HEK293 (cell line): ENCODE data around the gene KCNQ1.

Experiments used
- CTCF ChIA-PET: fragments of 350-600 bp; formaldehyde crosslinking; extraction: SDS; loops from one replicate; lab custom pipeline; 2021; ENCODE audit warnings: antibody characterized with exemption; lab: Yijun Ruan, JAX
- POLR2A ChIA-PET: fragments of 300-600 bp; formaldehyde crosslinking; extraction: SDS; loops from one replicate; lab custom pipeline; 2020; ENCODE audit warnings: antibody characterized with exemption, inconsistent platforms; lab: Yijun Ruan, JAX
- H3K27ac ChIP-seq: fragments of 200-500 bp; sonication (Bioruptor generic); 2 replicates; pipeline ENCODE4 v1.5.1; 2014; ENCODE audit warnings: low read depth, low read length, control low read depth, inconsistent platforms; ENCODE audit errors: extremely low read depth
- H3K36me3 ChIP-seq, 2 experiments: fragments of 200-500 bp in 1 of 2; sonication (Bioruptor generic) in 1 of 2; 1 replicate in 1 of 2; 2 replicates in 1 of 2; pipeline ENCODE4 v1.5.1; 2014 to 2017; ENCODE audit warnings: inconsistent platforms in 2 of 2, low read length in 2 of 2; ENCODE audit not compliant: control insufficient read depth in 2 of 2, insufficient read depth in 1 of 2
- H3K4me1 ChIP-seq: fragments of 200-500 bp; sonication (Bioruptor generic); 2 replicates; pipeline ENCODE4 v1.5.1; 2014; ENCODE audit warnings: mild to moderate bottlenecking, low read length, inconsistent platforms; ENCODE audit not compliant: control insufficient read depth, insufficient read depth
- H3K4me3 ChIP-seq: 2 replicates; pipeline ENCODE4 v1.5.1; 2011; ENCODE audit warnings: low read depth, mild to moderate bottlenecking, control low read depth, low read length, moderate library complexity
- H3K9me3 ChIP-seq: fragments of 200-500 bp; sonication (Bioruptor generic); 2 replicates; pipeline ENCODE4 v1.5.1; 2014; ENCODE audit warnings: low read depth, low read length, inconsistent platforms; ENCODE audit not compliant: control insufficient read depth, insufficient read depth
- PRDM1 ChIP-seq: fragments of 450-650 bp; formaldehyde crosslinking; IDR thresholded peaks from 2 replicates; pipeline ENCODE4; 2016; ENCODE audit warnings: missing biosample characterization, missing genetic modification characterization
- TRIM28 ChIP-seq: IDR thresholded peaks from 2 replicates; pipeline ENCODE4 v1.6.1; 2011; ENCODE audit warnings: low read length, control low read depth, borderline replicate concordance
- ZNF10 ChIP-seq: fragments of 450-650 bp; formaldehyde crosslinking; IDR thresholded peaks from 2 replicates; pipeline ENCODE4 v1.5.1; 2017; ENCODE audit warnings: missing biosample characterization, missing genetic modification characterization
- ZNF239 ChIP-seq: fragments of 450-650 bp; formaldehyde crosslinking; IDR thresholded peaks from 2 replicates; pipeline ENCODE4 v1.5.1; 2016; ENCODE audit warnings: missing biosample characterization, missing genetic modification characterization
- ZNF324 ChIP-seq: fragments of 450-650 bp; formaldehyde crosslinking; IDR thresholded peaks from 2 replicates; pipeline ENCODE4 v1.5.1; 2016; ENCODE audit warnings: missing biosample characterization, missing genetic modification characterization
- ZNF354C ChIP-seq: fragments of 450-650 bp; formaldehyde crosslinking; IDR thresholded peaks from 2 replicates; pipeline ENCODE4 v1.5.1; 2016; ENCODE audit warnings: missing biosample characterization, missing genetic modification characterization, low read depth, borderline replicate concordance
- ZNF473 ChIP-seq: fragments of 450-650 bp; formaldehyde crosslinking; IDR thresholded peaks from 2 replicates; pipeline ENCODE4 v1.5.1; 2017; ENCODE audit warnings: missing biosample characterization, missing genetic modification characterization
- ZNF555 ChIP-seq: fragments of 450-650 bp; formaldehyde crosslinking; conservative IDR thresholded peaks from 2 replicates; pipeline ENCODE4 v1.5.1; 2017; ENCODE audit warnings: missing biosample characterization, mild to moderate bottlenecking, missing genetic modification characterization, inconsistent platforms
- ZNF660 ChIP-seq: fragments of 450-650 bp; IDR thresholded peaks from 2 replicates; pipeline ENCODE4 v1.5.1; 2018; ENCODE audit warnings: missing biosample characterization, mild to moderate bottlenecking, missing genetic modification characterization
- TF ChIP-seq, protein P1 (sequence below): fragments of 450-650 bp; formaldehyde crosslinking; conservative IDR thresholded peaks from 2 replicates; pipeline ENCODE4 v1.5.1; 2016; ENCODE audit warnings: low read depth, missing biosample characterization, missing genetic modification characterization
- TF ChIP-seq, protein P2 (sequence below): fragments of 450-650 bp; formaldehyde crosslinking; IDR thresholded peaks from 2 replicates; pipeline ENCODE4 v1.5.1; 2016; ENCODE audit warnings: missing biosample characterization, missing genetic modification characterization
- TF ChIP-seq, protein P3 (sequence below): fragments of 450-650 bp; formaldehyde crosslinking; IDR thresholded peaks from 2 replicates; pipeline ENCODE4 v1.5.1; 2017; ENCODE audit warnings: missing biosample characterization, missing genetic modification characterization
- TF ChIP-seq, protein P4 (sequence below): fragments of 450-650 bp; formaldehyde crosslinking; IDR thresholded peaks from 2 replicates; pipeline ENCODE4 v1.5.1; 2016; ENCODE audit warnings: missing biosample characterization, missing genetic modification characterization
- TF ChIP-seq, protein P5 (sequence below): fragments of 450-650 bp; formaldehyde crosslinking; IDR thresholded peaks from 2 replicates; pipeline ENCODE4 v1.5.1; 2016; ENCODE audit warnings: missing biosample characterization, missing genetic modification characterization

The KCNQ1 gene

DNA sequence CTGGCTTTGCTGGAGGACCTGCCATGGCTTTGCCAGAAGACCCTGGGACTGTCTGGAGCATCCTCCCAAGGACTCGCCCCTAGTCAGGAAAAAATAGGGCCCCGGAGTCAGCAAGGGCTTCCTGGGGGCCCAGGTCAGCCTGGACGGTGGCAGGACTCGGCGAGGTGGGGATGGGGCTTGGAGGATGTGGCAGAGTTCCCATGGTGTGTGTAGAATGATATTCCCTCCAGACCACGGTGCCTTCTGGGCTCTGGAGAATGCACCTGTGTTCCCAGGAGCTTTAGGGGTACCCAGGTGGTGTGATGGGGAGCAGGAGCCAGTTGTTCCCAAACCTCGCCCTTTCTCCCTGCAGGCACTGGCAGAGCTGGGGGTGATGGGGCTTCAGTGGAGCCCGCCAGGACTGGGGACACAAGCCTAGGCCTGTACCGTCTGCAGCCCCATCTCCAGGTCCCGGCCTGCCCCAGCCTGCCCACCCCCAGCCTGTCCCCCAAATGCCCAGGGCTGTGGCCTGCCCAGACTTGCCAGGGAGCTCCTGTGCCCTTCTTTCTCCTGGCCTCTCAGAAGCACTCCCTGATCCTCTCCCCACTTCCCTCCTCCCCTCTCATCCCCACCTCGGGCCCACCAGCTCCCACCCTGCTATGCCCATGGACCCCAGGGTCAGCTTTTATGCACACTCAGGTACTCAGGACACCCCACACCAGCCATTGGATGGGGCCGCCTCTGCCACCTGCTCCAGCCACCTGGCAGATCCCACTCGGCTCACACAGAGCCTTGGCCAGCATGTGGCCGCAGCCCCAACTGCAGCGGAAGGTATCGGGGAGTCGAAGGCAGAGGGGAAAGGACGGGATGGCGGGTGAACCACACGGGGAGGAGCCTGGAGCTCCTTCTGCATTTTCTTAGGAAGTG is 358.6 kb downstream of the KCNQ1 start:
- no peaks in the 10 kb centered on the region for H3K4me1 ChIP-seq
- CTCF ChIA-PET, result interaction anchor here (1.0 kb wide), 1 partner anchor 270 kb away, joined by 3 read pairs; no protein-coding TSS in a partner anchor
- POLR2A ChIA-PET, result no interaction called here

DNA sequence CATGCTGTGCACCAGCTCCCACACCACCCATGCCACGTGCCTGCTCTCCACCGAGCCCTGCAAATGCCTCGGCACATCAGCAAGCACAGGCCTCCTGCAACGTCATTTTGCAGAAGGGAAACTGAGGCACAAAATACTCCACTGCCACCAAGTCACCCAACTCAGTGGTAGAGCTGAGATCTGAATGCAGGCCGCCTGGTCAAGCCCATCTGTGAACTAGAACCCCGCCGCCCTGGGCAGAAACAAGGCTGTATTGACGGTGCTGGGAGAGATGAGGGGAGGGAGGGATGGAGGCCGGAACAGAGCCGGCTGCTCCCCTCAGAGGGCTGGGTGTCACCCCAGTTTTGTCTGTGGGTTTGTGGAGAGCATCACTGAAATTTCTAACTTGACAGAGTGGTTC is 359.4 kb downstream of the KCNQ1 start:
- TF ChIP-seq ZNF354C (tag by site-specific recombination) (no peak), ZNF473 (tag by site-specific recombination) (no peak)
- TF ChIP-seq, protein P1, sequence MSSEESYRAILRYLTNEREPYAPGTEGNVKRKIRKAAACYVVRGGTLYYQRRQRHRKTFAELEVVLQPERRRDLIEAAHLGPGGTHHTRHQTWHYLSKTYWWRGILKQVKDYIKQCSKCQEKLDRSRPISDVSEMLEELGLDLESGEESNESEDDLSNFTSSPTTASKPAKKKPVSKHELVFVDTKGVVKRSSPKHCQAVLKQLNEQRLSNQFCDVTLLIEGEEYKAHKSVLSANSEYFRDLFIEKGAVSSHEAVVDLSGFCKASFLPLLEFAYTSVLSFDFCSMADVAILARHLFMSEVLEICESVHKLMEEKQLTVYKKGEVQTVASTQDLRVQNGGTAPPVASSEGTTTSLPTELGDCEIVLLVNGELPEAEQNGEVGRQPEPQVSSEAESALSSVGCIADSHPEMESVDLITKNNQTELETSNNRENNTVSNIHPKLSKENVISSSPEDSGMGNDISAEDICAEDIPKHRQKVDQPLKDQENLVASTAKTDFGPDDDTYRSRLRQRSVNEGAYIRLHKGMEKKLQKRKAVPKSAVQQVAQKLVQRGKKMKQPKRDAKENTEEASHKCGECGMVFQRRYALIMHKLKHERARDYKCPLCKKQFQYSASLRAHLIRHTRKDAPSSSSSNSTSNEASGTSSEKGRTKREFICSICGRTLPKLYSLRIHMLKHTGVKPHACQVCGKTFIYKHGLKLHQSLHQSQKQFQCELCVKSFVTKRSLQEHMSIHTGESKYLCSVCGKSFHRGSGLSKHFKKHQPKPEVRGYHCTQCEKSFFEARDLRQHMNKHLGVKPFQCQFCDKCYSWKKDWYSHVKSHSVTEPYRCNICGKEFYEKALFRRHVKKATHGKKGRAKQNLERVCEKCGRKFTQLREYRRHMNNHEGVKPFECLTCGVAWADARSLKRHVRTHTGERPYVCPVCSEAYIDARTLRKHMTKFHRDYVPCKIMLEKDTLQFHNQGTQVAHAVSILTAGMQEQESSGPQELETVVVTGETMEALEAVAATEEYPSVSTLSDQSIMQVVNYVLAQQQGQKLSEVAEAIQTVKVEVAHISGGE (tag by site-specific recombination), result no peak
- Histone ChIP-seq H3K4me1 (no peaks in the 10 kb centered on the region), H3K4me3 (no peak overlapping the region), H3K9me3 (no peaks in the 10 kb centered on the region), H3K36me3 (no peaks in the 10 kb centered on the region), H3K27ac (no peak overlapping the region)
- ChIA-PET CTCF (interaction anchor here (1.0 kb wide), 1 partner anchor 271 kb away, joined by 3 read pairs; no protein-coding TSS in a partner anchor), POLR2A (no interaction called here)

More for the DNA sequence above, 358.6 kb downstream of the KCNQ1 start:
- Histone ChIP-seq H3K9me3 (no peaks in the 10 kb centered on the region), H3K36me3 (no peaks in the 10 kb centered on the region), H3K4me3 (no peak overlapping the region), H3K27ac (no peak overlapping the region)
- TF ChIP-seq, protein P2, sequence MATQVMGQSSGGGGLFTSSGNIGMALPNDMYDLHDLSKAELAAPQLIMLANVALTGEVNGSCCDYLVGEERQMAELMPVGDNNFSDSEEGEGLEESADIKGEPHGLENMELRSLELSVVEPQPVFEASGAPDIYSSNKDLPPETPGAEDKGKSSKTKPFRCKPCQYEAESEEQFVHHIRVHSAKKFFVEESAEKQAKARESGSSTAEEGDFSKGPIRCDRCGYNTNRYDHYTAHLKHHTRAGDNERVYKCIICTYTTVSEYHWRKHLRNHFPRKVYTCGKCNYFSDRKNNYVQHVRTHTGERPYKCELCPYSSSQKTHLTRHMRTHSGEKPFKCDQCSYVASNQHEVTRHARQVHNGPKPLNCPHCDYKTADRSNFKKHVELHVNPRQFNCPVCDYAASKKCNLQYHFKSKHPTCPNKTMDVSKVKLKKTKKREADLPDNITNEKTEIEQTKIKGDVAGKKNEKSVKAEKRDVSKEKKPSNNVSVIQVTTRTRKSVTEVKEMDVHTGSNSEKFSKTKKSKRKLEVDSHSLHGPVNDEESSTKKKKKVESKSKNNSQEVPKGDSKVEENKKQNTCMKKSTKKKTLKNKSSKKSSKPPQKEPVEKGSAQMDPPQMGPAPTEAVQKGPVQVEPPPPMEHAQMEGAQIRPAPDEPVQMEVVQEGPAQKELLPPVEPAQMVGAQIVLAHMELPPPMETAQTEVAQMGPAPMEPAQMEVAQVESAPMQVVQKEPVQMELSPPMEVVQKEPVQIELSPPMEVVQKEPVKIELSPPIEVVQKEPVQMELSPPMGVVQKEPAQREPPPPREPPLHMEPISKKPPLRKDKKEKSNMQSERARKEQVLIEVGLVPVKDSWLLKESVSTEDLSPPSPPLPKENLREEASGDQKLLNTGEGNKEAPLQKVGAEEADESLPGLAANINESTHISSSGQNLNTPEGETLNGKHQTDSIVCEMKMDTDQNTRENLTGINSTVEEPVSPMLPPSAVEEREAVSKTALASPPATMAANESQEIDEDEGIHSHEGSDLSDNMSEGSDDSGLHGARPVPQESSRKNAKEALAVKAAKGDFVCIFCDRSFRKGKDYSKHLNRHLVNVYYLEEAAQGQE (tag by site-specific recombination), result no peak
- no peak for TF ChIP-seq ZNF324 (tag by site-specific recombination)
- TF ChIP-seq, protein P3, sequence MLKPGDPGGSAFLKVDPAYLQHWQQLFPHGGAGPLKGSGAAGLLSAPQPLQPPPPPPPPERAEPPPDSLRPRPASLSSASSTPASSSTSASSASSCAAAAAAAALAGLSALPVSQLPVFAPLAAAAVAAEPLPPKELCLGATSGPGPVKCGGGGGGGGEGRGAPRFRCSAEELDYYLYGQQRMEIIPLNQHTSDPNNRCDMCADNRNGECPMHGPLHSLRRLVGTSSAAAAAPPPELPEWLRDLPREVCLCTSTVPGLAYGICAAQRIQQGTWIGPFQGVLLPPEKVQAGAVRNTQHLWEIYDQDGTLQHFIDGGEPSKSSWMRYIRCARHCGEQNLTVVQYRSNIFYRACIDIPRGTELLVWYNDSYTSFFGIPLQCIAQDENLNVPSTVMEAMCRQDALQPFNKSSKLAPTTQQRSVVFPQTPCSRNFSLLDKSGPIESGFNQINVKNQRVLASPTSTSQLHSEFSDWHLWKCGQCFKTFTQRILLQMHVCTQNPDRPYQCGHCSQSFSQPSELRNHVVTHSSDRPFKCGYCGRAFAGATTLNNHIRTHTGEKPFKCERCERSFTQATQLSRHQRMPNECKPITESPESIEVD (tag by site-specific recombination), result no peak
- TF ChIP-seq ZNF10 (tag by site-specific recombination), result no peak

DNA sequence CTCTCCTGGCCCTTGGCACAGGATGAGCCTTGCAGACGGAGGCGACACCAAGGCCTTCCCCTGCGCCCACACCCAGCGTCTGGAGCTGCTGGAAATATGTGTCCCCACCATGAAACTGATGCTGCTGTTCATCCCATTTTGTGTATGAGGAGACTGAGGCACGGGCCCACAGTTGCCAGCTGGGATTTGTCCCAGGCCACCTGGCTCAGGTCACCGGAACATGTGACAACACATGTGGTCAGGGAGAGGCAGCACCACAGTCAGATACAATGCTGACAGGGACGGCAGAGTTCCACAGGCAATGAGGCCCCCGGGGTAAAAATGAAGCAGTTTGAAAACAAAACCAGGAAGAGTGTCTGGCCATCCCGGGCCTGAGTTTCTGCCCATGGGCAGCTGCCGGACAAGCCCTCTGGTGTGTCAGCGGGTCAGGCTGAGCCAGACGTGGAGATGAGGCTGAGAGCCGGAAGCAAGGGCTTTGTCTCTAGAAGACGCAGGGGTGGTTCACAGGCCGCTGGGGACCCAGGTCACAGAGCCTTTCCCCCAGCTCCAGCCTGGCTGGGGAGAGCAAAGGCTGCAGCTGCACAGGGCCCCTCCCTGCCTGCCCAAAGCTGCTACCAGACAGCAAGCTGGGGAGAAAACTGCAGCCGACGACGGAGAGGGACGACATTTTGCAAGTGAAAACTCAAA is 360.0 kb downstream of the KCNQ1 start:
- POLR2A ChIA-PET, result no interaction called here
- CTCF ChIA-PET, result no interaction called here

More for the DNA sequence above, 360.0 kb downstream of the KCNQ1 start:
- no peak overlapping the region for H3K4me3 ChIP-seq
- TF ChIP-seq ZNF555 (tag by site-specific recombination) (no peak), PRDM1 (tag by site-specific recombination) (no peak), ZNF239 (tag by site-specific recombination) (no peak), TRIM28 (no peak), ZNF660 (tag by site-specific recombination) (no peak)
- TF ChIP-seq, protein P4, sequence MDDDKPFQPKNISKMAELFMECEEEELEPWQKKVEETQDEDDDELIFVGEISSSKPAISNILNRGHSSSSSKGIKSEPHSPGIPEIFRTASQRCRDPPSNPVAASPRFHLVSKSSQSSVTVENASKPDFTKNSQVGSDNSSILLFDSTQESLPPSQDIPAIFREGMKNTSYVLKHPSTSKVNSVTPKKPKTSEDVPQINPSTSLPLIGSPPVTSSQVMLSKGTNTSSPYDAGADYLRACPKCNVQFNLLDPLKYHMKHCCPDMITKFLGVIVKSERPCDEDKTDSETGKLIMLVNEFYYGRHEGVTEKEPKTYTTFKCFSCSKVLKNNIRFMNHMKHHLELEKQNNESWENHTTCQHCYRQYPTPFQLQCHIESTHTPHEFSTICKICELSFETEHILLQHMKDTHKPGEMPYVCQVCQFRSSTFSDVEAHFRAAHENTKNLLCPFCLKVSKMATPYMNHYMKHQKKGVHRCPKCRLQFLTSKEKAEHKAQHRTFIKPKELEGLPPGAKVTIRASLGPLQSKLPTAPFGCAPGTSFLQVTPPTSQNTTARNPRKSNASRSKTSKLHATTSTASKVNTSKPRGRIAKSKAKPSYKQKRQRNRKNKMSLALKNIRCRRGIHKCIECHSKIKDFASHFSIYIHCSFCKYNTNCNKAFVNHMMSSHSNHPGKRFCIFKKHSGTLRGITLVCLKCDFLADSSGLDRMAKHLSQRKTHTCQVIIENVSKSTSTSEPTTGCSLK (tag by site-specific recombination), result no peak
- TF ChIP-seq, protein P5, sequence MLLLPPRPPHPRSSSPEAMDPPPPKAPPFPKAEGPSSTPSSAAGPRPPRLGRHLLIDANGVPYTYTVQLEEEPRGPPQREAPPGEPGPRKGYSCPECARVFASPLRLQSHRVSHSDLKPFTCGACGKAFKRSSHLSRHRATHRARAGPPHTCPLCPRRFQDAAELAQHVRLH, result no peak
- H3K36me3 ChIP-seq, result no peaks in the 10 kb centered on the region
- H3K9me3 ChIP-seq, result no peaks in the 10 kb centered on the region
- no peaks in the 10 kb centered on the region for H3K4me1 ChIP-seq
- no peak overlapping the region for H3K27ac ChIP-seq
